Measurements from ENCODE around the gene SOX5.

The SOX5 gene

GRCh38 chr12:23671881-23672280, 277.6 kb downstream of the SOX5 start:
- no peak for DNase-seq

- DNase-seq = no peak
Observed at GRCh38 chr12:23670684-23671083, 278.8 kb downstream of the SOX5 start.

- DNase-seq = no peak
Observed at GRCh38 chr12:23669691-23670090, 279.8 kb downstream of the SOX5 start.

- DNase-seq = no peak
Observed at GRCh38 chr12:23666866-23667265, 282.6 kb downstream of the SOX5 start.

GRCh38 chr12:23662966-23663365, 286.5 kb downstream of the SOX5 start:
- DNase-seq = no peak

- no peak for DNase-seq
Observed at GRCh38 chr12:23659131-23659530, 290.3 kb downstream of the SOX5 start.

- DNase-seq = no peak
Observed at GRCh38 chr12:23657598-23657997, 291.9 kb downstream of the SOX5 start.

- no peak for DNase-seq
Observed at GRCh38 chr12:23655884-23656283, 293.6 kb downstream of the SOX5 start.

GRCh38 chr12:23655112-23655511, 294.4 kb downstream of the SOX5 start:
- DNase-seq = no peak

- no peak for DNase-seq
Observed at GRCh38 chr12:23648546-23648945, 300.9 kb downstream of the SOX5 start.

- DNase-seq = no peak
Observed at GRCh38 chr12:23640754-23641153, 308.7 kb downstream of the SOX5 start.

GRCh38 chr12:23634344-23634743, 315.1 kb downstream of the SOX5 start:
- no peak for DNase-seq

- no peak for DNase-seq
Observed at GRCh38 chr12:23631786-23632377, 317.6 kb downstream of the SOX5 start.

- no peak for DNase-seq
Observed at GRCh38 chr12:23630524-23630923, 318.9 kb downstream of the SOX5 start.

- DNase-seq = no peak
Observed at GRCh38 chr12:23628806-23629205, 320.7 kb downstream of the SOX5 start.

- DNase-seq = no peak
Observed at GRCh38 chr12:23626791-23627190, 322.7 kb downstream of the SOX5 start.

GRCh38 chr12:23621900-23622299, 327.6 kb downstream of the SOX5 start:
- no peak for DNase-seq

- DNase-seq = no peak
Observed at GRCh38 chr12:23618718-23619117, 330.8 kb downstream of the SOX5 start.

- DNase-seq = no peak
Observed at GRCh38 chr12:23617749-23618148, 331.7 kb downstream of the SOX5 start.

GRCh38 chr12:23614280-23614679, 335.2 kb downstream of the SOX5 start:
- no peak for DNase-seq

GRCh38 chr12:23611320-23611719, 338.1 kb downstream of the SOX5 start:
- DNase-seq = no peak

- no peak for DNase-seq
Observed at GRCh38 chr12:23600919-23601318, 348.6 kb downstream of the SOX5 start.

GRCh38 chr12:23596568-23596967, 352.9 kb downstream of the SOX5 start:
- no peak for DNase-seq

- DNase-seq = no peak
Observed at GRCh38 chr12:23587833-23588559, 361.5 kb downstream of the SOX5 start.

- no peak for DNase-seq
Observed at GRCh38 chr12:23585782-23586163, 363.7 kb downstream of the SOX5 start.

Measured in suppressor macrophage treated with lipopolysaccharide for 1 hour (primary cell).